ENCODE results near the gene HPCAL4. TPM values are rescaled to one million over a fixed set of nuclear protein-coding genes. Genes with fewer than 3 reads are reported as not detected.

The HPCAL4 gene
- total RNA-seq = 5.7 TPM

DNA sequence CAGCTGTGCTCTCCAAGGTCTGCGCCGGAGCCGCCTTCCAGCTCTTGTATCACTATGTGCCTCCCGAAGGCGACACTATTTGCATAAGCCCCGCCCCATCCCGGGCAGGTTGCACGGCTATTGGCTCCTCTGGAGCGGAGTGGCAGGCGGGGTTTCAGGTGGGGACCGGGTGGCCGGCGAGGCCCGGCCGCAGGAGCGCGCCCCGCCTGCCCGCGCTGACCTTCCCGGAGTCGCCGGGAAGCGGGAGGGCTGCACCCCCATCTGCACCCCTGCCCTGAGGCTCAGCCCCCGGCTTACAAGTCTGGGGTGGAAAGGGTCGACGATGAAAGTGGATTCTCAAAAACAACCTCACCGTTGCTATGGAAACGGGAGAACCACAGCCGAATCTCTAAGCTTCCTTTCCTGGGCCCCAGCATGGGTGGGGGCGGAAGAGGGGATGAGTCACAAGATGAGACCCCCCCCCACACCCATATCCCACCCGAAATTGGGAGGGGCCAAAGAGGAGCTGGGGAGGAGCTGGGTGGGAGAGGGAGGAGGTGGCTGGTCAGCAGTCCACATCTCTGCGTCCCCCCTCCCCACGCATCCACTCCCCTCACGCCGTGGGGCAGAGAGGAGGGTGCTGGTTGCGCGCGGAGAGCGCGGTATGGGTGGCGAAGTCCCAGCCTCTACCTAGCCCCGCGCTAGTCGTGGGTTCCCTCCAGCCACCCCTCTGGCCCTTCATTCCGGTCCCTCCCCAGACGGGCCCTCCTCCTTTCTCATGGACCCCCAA is at the start of gene HPCAL4:
HPCAL4 (minus strand) TSS at position 51 of the 769 bp plus-strand sequence. CDS start 6,830 bp downstream, outside the sequence.

DNA sequence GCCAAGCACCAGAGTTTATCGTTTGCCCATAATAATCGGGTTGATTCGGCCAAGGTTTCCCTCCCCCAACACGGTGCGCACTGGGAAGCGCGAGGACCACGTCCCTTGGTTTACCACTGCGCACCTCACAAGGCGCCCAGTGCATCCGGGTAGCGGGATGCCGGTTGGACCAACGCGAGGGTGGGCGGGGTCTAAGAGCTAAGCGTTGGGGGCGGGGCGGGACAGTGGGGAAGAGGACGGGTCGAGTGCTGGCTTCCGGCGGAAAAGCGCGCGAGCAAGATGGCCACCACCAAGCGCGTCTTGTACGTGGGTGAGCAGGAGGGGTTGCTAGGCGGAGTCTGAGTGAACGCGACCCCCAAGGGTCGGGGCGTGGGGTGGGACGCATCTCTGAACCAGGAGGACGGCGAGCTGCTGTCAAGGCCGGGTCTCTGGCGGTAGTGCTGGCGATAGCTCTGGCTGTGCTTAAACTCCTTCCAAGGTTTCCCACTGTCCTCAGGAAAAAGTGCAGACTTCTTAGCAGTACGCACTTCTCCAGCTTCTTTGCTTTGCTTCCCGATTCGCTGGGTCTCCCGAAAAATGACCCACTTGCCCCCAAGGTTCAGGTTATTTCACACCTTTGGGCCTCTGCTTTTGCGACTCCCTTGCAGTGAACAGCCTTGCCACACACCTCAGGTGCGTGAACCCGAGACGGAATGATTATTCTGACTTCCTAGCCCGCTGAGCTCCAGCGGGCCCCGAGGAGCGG is 47.6 kb upstream of the HPCAL4 start, which contains the start of gene PPIE:
PPIE (plus strand) TSS at position 261 of the 745 bp plus-strand sequence; CDS start at position 280, 19 bp downstream.

DNA sequence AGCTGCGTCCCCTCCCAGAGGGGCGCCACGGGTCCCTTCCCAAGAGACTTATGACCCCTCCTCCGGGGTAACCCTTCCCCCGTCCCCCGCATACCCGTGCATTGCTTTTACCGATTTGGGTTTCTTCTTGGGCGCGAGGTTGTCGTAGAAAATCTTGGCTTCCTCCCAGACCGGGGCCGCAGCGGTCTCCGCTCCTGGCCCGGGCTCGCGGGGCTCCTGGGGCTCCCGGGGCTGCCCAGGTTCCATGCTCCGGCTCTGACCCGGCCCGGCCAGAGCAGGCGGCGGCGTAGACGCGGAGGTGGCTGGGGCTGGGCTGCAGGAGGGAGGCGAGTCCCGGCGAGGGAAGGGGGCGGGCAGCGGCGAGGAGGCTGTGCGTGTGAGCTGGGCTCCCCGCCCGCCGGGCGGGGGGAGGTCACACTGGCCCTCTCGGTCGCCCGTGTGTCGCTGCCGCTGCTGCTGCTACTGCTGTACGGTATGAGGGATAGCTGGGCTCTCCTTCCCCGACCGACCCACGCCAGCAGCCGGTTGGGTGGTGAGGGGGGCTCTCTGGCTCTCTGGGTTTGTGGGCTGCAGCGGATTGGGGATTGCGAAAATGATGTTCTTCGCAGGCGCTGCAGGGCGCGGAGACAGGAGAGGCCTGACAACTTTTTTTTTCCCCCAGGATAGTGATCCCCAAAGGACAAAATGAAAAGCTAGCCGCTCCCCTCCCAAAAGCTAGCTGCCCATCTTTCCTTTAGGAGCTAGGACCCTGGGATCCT is 19.3 kb downstream of the HPCAL4 start, which contains the start of gene NT5C1A:
NT5C1A (minus strand) TSS at position 315 of the 758 bp plus-strand sequence; CDS start at position 246, 69 bp downstream.

DNA sequence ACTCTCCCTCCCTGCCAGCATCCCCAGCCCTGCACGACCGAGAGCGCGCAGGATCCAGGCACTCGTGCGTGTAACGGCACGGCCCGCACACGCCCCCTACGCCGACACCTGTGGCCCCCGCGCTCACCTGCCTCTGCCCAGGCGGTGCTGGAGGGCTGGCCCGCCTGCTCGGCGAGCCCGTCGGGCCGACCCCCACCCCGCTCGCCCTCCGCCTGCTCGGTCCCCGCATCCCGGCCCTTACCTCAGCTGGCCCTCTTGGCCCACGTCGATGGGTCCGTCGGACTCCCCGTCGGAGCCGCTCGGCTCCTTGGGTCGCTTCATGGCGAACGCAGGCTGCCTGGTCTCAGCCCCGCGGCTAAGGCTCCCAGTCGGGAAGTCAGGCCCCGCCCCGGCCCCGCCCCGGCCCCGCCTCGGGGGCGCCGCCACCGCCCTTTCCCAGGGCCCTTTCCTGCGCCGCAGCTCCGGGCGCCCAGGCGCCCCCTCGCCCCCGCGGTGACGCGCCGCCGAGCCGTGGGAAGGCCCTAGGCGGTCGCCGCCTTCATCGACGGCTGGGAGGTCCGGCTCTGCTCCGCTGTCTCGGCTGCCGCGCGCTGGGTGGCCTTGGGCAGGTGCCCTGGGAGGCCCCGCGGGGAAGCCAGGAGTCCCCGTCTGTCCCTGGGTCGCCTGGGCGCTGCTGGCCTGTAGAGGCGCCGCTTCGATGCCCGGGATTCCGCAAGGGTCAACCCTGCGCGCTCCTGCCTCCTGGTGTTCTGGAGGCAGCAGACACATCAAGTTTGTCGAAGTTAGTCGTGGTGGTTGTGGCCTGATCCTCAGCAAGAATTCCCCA is 51.7 kb downstream of the HPCAL4 start, which contains the start of gene HEYL:
HEYL (minus strand) TSS at position 339 of the 826 bp plus-strand sequence; CDS start at position 321, 18 bp downstream.

Other genes starting within 250 kb of the HPCAL4 start
- gene BMP8A, start 199.8 kb downstream of the HPCAL4 start, total RNA-seq = not detected
- 127 TPM for gene PABPC4, start 114.6 kb downstream of the HPCAL4 start, total RNA-seq
- gene HEYL, start 51.8 kb downstream of the HPCAL4 start, total RNA-seq = 16.3 TPM
- 2.8 TPM for gene NT5C1A, start 19.3 kb downstream of the HPCAL4 start, total RNA-seq
- gene PPIE, start 47.4 kb upstream of the HPCAL4 start, total RNA-seq = 33.5 TPM
- 0.66 TPM for gene OXCT2, start 79.9 kb upstream of the HPCAL4 start, total RNA-seq
- 6.8 TPM for gene BMP8B, start 97.4 kb upstream of the HPCAL4 start, total RNA-seq
- gene TRIT1, start 192.1 kb upstream of the HPCAL4 start, total RNA-seq = 39.6 TPM
- 11.5 TPM for gene MYCL, start 210.5 kb upstream of the HPCAL4 start, total RNA-seq

Measured in camera-type eye (tissue), 1 donor.